ENCODE measurements around the gene CEP41.

DNA sequence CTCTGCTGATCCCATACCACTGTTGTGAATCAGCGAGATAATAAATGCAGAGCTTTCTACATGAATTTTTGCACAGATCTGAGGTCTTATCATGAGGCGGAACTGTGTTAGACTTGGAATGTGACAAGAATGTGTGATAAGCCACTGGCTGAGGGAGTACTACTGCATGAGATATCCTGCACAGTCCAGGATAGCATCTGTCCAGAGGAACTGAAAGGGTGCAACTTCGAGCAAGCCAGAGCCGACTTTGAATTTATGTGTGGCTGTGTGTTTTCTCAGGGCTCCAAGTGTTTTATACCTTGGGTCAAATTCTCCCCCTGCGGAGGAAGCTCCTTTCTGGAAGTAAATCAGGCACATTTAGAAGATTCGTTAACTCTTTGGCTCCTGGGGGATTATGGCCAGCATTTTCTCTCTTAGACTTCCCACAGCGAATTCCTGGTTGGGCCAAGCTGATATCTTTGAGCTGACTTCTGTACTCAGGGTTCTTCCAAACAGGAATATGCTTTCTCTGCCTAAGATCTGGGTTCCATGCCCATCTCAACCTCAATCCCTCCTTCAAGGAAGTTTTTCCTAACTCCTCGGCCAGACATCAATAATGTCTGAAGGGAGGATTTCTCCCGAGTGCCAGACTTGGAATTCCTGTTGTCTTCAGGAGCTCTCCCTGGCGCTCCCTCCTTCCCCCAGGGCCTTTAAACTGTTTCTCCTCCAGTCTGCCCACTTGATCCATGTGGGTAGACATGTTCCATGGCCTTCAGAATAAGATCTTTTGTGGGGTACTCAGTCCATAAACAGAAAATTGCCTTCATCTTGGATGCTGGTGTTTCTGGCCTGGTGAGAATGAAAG is 48.5 kb upstream of the CEP41 start:
- TF ChIP-seq ZNF114 (CRISPR knock-in tag; IDR thresholded peaks at IDR 0.05), result no peak
- TF ChIP-seq, protein P1, sequence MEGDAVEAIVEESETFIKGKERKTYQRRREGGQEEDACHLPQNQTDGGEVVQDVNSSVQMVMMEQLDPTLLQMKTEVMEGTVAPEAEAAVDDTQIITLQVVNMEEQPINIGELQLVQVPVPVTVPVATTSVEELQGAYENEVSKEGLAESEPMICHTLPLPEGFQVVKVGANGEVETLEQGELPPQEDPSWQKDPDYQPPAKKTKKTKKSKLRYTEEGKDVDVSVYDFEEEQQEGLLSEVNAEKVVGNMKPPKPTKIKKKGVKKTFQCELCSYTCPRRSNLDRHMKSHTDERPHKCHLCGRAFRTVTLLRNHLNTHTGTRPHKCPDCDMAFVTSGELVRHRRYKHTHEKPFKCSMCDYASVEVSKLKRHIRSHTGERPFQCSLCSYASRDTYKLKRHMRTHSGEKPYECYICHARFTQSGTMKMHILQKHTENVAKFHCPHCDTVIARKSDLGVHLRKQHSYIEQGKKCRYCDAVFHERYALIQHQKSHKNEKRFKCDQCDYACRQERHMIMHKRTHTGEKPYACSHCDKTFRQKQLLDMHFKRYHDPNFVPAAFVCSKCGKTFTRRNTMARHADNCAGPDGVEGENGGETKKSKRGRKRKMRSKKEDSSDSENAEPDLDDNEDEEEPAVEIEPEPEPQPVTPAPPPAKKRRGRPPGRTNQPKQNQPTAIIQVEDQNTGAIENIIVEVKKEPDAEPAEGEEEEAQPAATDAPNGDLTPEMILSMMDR (conservative IDR thresholded peaks at IDR 0.05; ENCODE audit: low read depth in 2 of 2), result no peak
- no peak for TF ChIP-seq CREB1 (CRISPR knock-in tag; IDR thresholded peaks at IDR 0.05; ENCODE audit: low read depth)
- TF ChIP-seq, protein P2, sequence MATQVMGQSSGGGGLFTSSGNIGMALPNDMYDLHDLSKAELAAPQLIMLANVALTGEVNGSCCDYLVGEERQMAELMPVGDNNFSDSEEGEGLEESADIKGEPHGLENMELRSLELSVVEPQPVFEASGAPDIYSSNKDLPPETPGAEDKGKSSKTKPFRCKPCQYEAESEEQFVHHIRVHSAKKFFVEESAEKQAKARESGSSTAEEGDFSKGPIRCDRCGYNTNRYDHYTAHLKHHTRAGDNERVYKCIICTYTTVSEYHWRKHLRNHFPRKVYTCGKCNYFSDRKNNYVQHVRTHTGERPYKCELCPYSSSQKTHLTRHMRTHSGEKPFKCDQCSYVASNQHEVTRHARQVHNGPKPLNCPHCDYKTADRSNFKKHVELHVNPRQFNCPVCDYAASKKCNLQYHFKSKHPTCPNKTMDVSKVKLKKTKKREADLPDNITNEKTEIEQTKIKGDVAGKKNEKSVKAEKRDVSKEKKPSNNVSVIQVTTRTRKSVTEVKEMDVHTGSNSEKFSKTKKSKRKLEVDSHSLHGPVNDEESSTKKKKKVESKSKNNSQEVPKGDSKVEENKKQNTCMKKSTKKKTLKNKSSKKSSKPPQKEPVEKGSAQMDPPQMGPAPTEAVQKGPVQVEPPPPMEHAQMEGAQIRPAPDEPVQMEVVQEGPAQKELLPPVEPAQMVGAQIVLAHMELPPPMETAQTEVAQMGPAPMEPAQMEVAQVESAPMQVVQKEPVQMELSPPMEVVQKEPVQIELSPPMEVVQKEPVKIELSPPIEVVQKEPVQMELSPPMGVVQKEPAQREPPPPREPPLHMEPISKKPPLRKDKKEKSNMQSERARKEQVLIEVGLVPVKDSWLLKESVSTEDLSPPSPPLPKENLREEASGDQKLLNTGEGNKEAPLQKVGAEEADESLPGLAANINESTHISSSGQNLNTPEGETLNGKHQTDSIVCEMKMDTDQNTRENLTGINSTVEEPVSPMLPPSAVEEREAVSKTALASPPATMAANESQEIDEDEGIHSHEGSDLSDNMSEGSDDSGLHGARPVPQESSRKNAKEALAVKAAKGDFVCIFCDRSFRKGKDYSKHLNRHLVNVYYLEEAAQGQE (IDR thresholded peaks at IDR 0.05; ENCODE audit: unreplicated experiment), result no peak
- no peak for TF ChIP-seq EZH2 (IDR thresholded peaks at IDR 0.05; ENCODE audit: low read depth, unreplicated experiment)
- TF ChIP-seq, protein P3, sequence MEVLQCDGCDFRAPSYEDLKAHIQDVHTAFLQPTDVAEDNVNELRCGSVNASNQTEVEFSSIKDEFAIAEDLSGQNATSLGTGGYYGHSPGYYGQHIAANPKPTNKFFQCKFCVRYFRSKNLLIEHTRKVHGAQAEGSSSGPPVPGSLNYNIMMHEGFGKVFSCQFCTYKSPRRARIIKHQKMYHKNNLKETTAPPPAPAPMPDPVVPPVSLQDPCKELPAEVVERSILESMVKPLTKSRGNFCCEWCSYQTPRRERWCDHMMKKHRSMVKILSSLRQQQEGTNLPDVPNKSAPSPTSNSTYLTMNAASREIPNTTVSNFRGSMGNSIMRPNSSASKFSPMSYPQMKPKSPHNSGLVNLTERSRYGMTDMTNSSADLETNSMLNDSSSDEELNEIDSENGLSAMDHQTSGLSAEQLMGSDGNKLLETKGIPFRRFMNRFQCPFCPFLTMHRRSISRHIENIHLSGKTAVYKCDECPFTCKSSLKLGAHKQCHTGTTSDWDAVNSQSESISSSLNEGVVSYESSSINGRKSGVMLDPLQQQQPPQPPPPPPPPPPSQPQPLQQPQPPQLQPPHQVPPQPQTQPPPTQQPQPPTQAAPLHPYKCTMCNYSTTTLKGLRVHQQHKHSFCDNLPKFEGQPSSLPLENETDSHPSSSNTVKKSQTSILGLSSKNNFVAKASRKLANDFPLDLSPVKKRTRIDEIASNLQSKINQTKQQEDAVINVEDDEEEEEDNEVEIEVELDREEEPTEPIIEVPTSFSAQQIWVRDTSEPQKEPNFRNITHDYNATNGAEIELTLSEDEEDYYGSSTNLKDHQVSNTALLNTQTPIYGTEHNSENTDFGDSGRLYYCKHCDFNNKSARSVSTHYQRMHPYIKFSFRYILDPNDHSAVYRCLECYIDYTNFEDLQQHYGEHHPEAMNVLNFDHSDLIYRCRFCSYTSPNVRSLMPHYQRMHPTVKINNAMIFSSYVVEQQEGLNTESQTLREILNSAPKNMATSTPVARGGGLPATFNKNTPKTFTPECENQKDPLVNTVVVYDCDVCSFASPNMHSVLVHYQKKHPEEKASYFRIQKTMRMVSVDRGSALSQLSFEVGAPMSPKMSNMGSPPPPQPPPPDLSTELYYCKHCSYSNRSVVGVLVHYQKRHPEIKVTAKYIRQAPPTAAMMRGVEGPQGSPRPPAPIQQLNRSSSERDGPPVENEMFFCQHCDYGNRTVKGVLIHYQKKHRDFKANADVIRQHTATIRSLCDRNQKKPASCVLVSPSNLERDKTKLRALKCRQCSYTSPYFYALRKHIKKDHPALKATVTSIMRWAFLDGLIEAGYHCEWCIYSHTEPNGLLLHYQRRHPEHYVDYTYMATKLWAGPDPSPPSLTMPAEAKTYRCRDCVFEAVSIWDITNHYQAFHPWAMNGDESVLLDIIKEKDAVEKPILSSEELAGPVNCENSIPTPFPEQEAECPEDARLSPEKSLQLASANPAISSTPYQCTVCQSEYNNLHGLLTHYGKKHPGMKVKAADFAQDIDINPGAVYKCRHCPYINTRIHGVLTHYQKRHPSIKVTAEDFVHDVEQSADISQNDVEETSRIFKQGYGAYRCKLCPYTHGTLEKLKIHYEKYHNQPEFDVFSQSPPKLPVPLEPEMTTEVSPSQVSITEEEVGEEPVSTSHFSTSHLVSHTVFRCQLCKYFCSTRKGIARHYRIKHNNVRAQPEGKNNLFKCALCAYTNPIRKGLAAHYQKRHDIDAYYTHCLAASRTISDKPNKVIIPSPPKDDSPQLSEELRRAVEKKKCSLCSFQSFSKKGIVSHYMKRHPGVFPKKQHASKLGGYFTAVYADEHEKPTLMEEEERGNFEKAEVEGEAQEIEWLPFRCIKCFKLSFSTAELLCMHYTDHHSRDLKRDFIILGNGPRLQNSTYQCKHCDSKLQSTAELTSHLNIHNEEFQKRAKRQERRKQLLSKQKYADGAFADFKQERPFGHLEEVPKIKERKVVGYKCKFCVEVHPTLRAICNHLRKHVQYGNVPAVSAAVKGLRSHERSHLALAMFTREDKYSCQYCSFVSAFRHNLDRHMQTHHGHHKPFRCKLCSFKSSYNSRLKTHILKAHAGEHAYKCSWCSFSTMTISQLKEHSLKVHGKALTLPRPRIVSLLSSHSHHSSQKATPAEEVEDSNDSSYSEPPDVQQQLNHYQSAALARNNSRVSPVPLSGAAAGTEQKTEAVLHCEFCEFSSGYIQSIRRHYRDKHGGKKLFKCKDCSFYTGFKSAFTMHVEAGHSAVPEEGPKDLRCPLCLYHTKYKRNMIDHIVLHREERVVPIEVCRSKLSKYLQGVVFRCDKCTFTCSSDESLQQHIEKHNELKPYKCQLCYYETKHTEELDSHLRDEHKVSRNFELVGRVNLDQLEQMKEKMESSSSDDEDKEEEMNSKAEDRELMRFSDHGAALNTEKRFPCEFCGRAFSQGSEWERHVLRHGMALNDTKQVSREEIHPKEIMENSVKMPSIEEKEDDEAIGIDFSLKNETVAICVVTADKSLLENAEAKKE (CRISPR knock-in tag; IDR thresholded peaks at IDR 0.05), result no peak
- TF ChIP-seq POLR2AphosphoS5 (IDR thresholded peaks at IDR 0.05; ENCODE audit: low read depth), result no peak
- no peak for TF ChIP-seq NANOG (IDR thresholded peaks at IDR 0.05; ENCODE audit: borderline replicate concordance)
- TF ChIP-seq EZH2phosphoT487 (IDR thresholded peaks at IDR 0.05; ENCODE audit: unreplicated experiment), result no peak
- TF ChIP-seq ZNF331 (CRISPR knock-in tag; IDR thresholded peaks at IDR 0.05; ENCODE audit: low read depth), result no peak
- no peak for TF ChIP-seq JUNB (IDR thresholded peaks at IDR 0.05; ENCODE audit: unreplicated experiment)

All from GM23338 (cell line).